Measurements from ENCODE around the gene DIO3. TPM values are rescaled to one million over a fixed set of nuclear protein-coding genes. Genes with fewer than 3 reads are reported as not detected.
"Not testable (repeated sequence)": the region's sequence is repeated elsewhere in the genome, so short reads cannot be mapped to it uniquely, and the experiment has no call there.

Gene DIO3
- total RNA-seq, 1 donor from 2014 or later = 0.13 TPM

DNA sequence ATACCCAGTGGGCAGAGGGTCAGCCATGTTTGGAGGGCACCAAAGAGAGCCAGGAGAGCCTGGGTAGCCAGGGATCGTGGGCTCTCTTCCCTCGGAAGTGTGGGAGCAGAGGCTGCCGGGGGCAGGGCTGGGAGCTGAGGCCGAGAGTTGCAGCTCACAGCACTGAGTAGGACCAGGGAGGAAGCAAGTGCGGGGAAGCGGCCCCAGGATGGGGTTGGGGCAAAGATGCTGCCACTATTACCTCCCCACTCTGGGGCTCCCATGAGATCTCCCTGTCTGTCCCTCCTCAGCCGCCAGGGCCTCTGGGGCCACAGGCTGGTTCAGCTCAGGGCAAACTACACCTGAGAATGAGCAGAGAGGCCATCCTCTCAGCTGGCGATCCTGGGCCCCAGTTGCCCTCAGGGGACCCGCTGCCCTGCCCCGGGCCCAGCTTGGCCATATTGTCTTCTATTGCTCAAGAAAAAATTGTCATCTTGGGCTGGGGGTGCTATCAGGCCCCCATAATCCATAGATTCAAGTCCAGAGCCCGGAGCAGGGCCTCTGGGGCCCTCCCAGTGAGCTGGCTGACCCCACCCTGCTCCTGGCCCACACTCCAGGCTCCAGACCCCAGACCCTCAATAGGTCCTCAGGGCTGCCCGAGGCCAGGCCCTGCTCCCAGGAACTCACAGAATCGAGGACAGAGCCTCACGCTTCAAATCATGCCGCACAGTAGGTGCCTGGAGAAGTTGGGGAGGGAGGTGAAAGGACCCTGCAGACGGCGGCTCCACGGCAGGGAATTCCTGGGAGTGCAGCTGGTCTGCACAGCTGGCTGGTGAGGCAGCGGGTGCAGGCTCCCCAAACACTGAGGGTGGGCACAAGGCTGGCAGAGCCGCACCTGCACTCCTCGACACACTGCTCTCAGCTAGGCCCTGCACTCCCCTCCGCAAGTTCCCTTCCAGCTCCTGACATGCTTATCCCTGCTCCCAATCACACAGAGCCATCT is 20.5 kb upstream of the DIO3 start:
- DNase-seq (ENCODE audit: low spot score) (no peak), ATAC-seq (no peak)

- DNase-seq (ENCODE audit: low spot score) (no peak), ATAC-seq (no peak)
Measured at GRCh38 chr14:101542391-101542790, 18.9 kb upstream of the DIO3 start.

DNA sequence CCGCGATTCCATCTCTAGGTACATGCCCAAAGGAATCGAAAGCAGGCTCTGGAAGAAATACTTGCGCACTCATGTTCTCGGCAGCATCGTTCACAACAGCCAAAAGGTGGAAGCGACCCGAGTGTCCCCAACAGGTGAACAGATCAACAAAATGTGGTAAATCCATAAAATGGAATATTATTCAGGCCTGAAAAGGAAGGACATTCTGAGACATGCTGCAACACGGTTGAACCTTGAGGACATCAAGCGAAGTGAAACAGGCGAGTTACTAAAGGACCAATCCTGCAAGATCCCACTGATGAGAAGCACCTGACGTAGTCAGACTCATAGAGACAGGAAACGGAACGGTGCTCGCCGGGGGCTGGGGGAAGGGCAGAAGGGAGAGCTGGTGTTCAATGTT is 17.5 kb upstream of the DIO3 start:
- DNase-seq (ENCODE audit: low spot score) (no peak), ATAC-seq (no peak)

DNA sequence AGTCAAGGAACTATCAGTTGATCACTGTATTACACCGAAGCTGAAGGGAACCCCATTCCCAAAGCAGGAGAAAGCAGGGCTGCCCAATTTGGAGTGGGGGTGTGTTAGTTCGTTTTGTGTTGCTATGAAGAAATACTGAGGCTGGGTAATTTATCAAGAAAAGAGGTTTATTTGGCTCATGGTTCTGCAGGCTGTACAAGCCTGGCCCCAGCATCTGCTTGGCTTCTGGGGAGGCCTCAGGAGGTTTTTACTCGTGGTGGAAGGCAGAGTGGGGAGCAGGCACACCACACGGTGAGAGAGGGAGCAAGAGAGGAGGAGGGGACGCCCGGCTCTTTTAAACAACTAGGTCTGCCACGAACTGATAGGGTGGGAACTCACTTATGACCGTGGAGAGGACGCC is 16.7 kb upstream of the DIO3 start:
- ATAC-seq = no peak
- no peak for DNase-seq (ENCODE audit: low spot score)

GRCh38 chr14:101546706-101547105 is 14.6 kb upstream of the DIO3 start:
- no peak for ATAC-seq
- no peak for DNase-seq (ENCODE audit: low spot score)

DNA sequence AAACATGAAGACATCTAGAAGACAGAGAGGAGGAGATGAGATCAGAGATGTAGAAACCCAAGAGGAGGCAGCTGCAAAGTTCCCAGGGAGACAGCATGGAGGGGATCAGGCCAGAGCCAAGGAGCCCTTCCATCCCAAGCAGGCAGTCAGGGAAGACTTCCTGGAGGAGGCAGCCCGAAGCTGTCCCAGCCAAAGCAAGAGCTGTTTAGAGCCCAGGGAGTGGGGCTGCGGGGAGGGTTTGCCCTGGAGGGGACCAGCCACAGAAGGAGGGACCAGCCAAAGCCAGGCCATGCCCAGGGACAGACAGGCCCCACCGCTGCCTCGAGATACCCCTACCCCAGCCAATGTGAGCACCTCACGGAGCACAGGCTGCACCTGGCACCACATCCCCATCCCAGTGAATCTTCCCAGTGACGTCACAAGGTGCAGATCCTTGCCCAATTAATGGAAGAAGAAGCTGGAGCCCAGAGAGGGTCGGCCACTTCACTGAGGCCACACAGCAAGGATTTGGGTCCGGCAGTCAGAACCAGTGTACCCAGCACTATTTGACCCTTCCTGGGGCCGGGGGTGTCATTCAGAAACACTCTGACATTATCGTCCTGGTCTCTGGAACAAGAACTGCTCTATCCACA is 14.1 kb upstream of the DIO3 start:
- DNase-seq (ENCODE audit: low spot score) (no peak), ATAC-seq (no peak)

- DNase-seq (ENCODE audit: low spot score) (no peak), ATAC-seq (no peak)
Measured at GRCh38 chr14:101547961-101548669, 13.2 kb upstream of the DIO3 start.

DNA sequence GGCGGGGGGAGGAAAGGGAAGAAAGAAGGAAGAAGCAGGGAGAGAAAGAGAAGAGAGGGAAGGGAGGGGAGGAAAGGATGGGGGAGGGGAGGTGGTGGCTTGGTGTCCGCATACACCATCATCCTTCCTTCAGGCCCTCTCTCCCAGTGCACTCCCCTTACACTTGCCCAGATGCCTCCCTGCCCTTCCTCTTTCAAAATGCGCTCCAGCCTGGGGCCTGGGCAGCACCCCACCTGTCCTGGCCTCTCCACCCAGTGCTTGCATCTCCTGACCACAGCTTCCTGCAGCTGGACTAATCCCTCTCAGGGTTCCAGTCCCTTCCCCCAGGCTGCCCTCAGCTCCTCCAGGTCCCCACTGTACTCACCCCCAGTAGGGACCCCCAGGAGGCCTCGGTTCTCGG is 12.6 kb upstream of the DIO3 start:
- DNase-seq (ENCODE audit: low spot score) (no peak), ATAC-seq (no peak)

DNA sequence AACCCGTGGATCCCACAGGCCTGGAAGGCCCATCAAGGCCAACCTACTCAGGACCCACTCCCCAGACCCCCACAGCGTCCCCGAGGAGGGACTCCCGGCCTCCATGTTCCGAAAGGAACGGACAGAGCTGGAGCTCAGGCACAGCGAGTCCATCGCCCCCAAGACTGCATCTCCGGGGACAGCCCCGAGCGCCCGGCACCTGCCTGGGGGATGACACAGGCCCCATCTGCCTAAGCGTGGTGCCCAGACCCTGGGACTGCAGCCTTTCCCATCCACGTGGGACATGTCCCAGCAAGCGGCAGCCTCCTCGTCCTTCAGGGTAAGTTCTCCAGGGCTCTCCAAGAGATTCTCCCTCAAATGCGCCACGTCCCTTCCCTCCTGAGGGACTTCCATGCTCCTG is 12.1 kb upstream of the DIO3 start:
- ATAC-seq (no peak), DNase-seq (ENCODE audit: low spot score) (no peak)

DNA sequence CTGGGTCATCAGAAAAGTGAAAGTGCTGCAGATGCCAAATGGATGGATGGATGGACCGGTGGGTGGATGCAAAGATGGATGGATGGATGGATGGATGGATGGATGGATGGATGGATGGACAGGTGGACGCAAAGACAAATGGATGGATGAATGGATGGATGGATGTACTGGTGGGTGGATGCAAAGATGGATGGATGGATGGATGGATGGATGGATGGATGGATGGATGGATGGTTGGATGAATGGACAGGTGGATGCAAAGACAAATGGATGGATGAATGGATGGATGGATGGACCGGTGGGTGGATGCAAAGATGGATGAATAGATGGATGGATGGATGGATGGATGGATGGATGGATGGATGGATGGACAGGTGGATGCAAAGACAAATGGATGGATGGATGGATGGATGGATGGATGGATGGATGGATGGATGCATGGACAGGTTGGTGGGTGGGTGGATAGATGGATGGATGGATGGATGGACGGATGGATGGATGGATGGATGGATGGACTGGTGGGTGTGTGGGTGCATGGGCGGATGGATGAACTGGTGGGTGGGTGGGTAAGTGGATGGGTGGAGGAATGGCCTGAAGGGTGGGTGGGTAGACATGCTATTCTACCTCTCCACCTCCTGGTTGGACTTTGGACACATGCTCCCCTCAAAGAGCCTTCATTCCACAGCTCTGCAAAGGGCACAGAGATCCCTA is 10.9 kb upstream of the DIO3 start:
- not testable (repeated sequence) for DNase-seq (ENCODE audit: low spot score); ATAC-seq

GRCh38 chr14:101551729-101552595 is 9.3 kb upstream of the DIO3 start:
- no peak for ATAC-seq
- no peak for DNase-seq (ENCODE audit: low spot score)

DNA sequence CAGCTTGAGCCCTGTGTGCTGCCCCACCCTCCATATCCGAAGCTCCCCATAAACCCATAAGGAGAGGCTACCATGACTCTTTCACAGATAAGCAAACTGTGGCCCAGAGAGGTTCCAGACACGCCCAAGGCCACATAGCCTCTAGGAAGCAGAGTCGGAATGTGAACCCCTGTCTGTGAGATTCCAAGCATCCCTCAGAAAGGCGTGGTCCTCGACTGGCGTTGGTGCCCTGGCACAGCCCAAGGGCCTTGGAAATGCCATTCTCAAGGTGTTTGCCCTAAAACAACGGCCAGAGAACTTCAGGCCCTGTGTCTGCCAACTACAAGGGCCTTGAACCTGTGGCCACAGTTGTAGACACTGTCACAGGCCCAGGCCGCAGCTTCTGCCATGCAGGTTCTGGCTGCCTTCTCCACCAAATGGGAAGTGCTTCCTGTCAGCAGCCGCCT is 8.5 kb upstream of the DIO3 start:
- DNase-seq (ENCODE audit: low spot score) = no peak
- ATAC-seq = no peak

DNA sequence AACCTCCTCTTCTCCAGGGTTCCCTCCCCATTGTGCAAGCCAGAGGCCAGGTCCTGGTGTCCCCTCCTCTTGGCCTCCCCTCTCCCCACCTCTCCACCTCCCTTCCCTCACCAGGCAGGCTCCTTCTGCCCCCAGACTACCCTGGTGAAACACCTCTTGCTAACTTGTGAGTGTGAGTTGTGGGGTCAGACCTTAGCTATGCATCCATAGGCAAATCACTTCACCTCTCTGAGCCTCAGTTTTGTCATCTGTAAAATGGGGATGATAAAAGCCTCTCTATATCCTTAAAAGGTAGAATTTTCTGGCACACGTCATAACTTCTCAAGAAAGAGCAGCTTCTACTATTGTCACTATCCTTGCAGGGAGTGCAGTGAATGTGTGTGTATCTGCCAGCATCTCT is 7.9 kb upstream of the DIO3 start:
- ATAC-seq = no peak
- no peak for DNase-seq (ENCODE audit: low spot score)

DNA sequence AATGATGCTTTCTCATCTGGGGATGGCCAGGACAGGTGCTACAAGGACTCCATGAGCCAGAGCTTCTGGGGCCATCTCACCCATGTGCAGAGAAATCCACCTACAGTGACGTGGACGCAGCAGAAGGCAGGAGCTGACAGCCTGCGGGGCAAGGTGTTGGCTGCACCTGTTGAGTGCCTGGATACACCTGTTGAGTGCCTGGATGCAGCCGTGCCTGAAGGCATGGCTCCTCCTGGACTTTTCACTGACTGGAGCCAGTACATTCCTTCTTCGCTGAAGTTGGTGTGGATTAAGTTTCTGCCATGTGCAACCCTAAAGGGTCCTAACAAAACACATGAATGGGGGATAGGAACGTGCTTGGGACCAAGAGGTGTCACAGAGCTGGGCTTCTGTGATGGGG is 7.4 kb upstream of the DIO3 start:
- no peak for ATAC-seq
- no peak for DNase-seq (ENCODE audit: low spot score)

GRCh38 chr14:101554991-101555668 is 6.2 kb upstream of the DIO3 start:
- ATAC-seq (peak; percentile 84), DNase-seq (ENCODE audit: low spot score) (peak; percentile 72)

- not testable (repeated sequence) for ATAC-seq; DNase-seq (ENCODE audit: low spot score)
Measured at GRCh38 chr14:101555669-101556043, 5.6 kb upstream of the DIO3 start.

- DNase-seq (ENCODE audit: low spot score) (no peak), ATAC-seq (no peak)
Measured at GRCh38 chr14:101556131-101556530, 5.2 kb upstream of the DIO3 start.

DNA sequence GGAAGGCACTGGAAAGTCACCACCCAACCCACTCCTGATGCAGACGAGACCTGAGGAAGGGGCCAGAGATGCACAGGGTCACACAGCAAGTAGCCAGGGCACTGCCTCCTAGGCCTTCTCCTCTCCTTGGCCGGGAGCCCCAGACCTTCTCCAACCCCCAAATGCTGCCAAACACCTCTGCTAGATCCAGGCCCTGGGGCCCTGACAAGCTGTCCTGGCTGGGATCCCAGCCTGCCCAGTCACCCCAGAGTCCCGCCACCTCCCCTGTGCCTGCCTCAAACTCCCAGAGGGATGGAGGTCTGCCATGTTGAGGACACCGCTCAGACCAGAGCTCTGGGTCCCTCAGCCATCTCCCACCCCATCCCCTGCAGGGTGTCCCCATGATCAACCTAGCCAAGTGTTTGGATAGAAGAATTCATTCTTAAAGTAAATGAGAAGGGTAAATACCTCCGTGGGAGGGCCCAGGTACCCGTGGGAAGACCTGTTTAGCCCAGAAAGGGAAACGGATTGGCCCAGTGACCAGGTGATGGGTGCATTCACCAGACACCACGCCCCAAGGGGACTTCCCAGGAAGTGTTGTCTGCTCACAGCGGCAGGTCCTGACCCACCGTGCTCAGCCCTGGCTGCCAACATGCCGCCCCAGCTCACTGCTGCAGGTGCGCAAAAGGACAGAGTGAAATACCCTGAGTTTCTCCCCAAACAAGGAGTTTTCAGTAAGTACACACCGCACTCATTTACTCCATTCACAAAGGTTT is 4.6 kb upstream of the DIO3 start:
- ATAC-seq = no peak

DNA sequence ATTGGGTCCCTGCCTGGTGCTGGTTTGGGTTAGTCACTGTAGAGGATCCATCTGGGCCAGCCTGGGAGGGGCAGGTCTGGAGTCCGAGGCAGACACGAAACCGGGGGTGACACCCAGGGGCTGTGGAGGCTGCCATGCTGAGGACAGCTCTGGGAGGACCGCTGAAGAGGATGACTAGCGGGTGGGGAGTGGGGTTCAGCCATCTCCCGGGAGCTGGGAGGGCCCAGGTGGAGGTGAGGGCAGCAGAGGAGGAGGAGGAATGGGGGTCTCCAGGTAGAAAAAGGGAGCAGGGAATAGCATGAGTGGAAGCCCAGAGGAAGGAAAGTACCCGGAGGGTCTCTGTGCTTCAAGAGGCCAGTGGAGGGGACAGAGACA is 4.0 kb upstream of the DIO3 start:
- ATAC-seq (no peak), DNase-seq (ENCODE audit: low spot score) (no peak)

More for the DNA sequence above, 4.6 kb upstream of the DIO3 start:
- DNase-seq (ENCODE audit: low spot score) = no peak

Data from left lobe of liver (tissue), 2 donors.